Vein endothelial cell (primary cell): ENCODE measurements around the gene CORT. TPM values are rescaled to one million over a fixed set of nuclear protein-coding genes. Genes with fewer than 3 reads are reported as not detected.

Source experiments
- total RNA-seq: library from RNA; depleted of rRNA; stranded (reverse); fragments of >200 nt; gene quantifications from 2 replicates; pipeline ENCODE4 v1.2.3, GENCODE V29; 2012

CORT gene, protein sequence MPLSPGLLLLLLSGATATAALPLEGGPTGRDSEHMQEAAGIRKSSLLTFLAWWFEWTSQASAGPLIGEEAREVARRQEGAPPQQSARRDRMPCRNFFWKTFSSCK
- 0.29 and 0.33 TPM in 2 replicates for total RNA-seq

DNA sequence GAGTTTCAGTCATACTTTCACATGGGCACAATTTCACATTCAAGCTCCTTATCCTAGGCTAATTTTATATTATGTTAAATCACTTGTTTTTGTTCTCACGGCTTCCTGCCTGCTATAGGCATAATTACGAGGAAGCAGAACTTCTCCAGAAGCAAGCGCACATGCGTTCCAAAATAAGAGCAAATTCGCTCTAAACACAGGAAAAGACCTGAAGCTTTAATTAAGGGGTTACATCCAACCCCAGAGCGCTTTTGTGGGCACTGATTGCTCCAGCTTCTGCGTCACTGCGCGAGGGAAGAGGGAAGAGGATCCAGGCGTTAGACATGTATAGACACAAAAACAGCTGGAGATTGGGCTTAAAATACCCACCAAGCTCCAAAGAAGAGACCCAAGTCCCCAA is at the start of gene CORT:
Gene CORT (plus strand): TSS at position 281 of the 400 bp plus-strand sequence. CDS start 193 bp downstream, outside the sequence.

GRCh38 chr1:10430216-10431069 is 19.4 kb upstream of the CORT start, which contains the start of gene CENPS:
TSS of gene CENPS (plus strand) at chr1:10430433. CDS start at chr1:10430518, 85 bp downstream.

GRCh38 chr1:10472220-10473144 is 22.7 kb downstream of the CORT start, which contains the start of gene DFFA:
TSS of gene DFFA (minus strand) at chr1:10472529. CDS start at chr1:10472458, 71 bp downstream.

DNA sequence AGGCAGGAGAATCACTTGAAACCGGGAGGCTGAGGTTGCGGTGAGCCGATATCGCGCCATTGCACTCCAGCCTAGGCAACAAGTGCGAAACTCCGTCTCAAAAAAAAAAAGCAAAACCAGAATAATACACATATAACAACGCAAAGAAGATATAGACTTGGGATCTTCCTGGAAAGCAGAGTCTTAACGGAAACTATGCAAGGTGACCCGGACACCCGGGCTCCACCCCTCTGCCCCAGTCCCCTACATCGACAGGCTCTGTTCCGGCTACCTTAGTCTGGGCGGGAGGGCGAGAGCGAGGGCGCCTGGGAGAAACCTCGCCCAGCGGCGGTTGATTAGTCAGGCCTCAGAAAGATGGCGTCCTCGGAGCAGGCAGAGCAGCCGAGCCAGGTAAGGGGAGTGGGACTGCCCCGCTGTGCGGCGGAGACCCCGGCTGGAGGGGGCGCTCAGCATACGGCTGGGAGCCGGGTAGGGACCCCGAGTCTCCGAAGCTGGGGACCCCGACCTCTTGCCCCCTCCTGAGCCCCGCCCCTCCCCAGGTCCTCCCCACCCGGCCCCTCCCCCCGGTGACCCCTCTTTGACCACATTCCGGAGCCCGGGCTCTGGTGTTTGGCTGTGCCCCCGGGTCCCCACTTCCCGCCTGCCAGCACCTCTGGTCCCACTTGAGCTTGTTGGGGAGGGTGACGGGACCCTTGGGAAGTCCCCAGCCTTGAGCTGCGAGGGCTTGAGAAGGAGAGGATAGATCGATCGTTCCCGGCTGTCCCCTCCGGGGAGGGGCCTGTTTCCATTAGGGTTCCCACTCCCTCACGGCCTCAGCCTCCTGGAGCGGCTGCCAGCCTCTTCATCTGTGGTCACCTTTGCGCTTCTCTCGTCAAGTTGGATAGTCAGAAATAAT is 25.0 kb downstream of the CORT start, which contains the start of gene PEX14:
Gene PEX14 (plus strand): TSS at position 338 of the 895 bp plus-strand sequence. CDS start 17 bp downstream, at position 355.

Other genes with a start within 250 kb of the CORT start
- 31.0 and 44.1 TPM in 2 replicates for gene KIF1B, start 239.5 kb upstream of the CORT start, total RNA-seq
- gene PGD, start 51.0 kb upstream of the CORT start, total RNA-seq = 100 and 158 TPM in 2 replicates
- gene CENPS, start 19.6 kb upstream of the CORT start, total RNA-seq = 8.1 and 8.8 TPM in 2 replicates
- 54.9 and 63.0 TPM in 2 replicates for gene DFFA, start 22.5 kb downstream of the CORT start, total RNA-seq
- gene PEX14, start 24.9 kb downstream of the CORT start, total RNA-seq = 20.6 and 29.1 TPM in 2 replicates